Neural progenitor cell (in vitro differentiated cells): Measurements from ENCODE around the gene ZNF618.

Source experiments
- CTCF ChIP-seq: fragments of 200-600 bp; sonication (generic); IDR thresholded peaks from 2 replicates; pipeline ENCODE4 v1.5.1; 2017; ENCODE audit warnings: antibody characterized with exemption, mild to moderate bottlenecking
- EZH2 ChIP-seq: fragments of 200-600 bp; sonication (generic); IDR thresholded peaks from 2 replicates; pipeline ENCODE4 v1.6.1; 2017; ENCODE audit warnings: antibody characterized with exemption, mild to moderate bottlenecking, moderate library complexity

GRCh38 chr9:114082017-114082762 is 206.1 kb downstream of the ZNF618 start:
- TF ChIP-seq EZH2 (no peak), CTCF (peak; percentile 82)
